HepG2 (cell line): ENCODE results near the gene RAD9A.

Source experiments
- ETS1 ChIP-seq: sonication (generic); formaldehyde crosslinking; IDR thresholded peaks from 2 replicates; pipeline ENCODE4 v1.4.0; 2020; ENCODE audit warnings: missing genetic modification reagents
- POLR2A ChIP-seq, 2 experiments: IDR thresholded peaks; 2 replicates each; pipeline ENCODE4 v1.6.1; 2011; ENCODE audit warnings: low read depth in 2 of 2, low read length in 2 of 2, mild to moderate bottlenecking in 1 of 2, moderate library complexity in 1 of 2; ENCODE audit not compliant: insufficient read depth in 1 of 2
- POLR2AphosphoS5 ChIP-seq: IDR thresholded peaks from 2 replicates; pipeline ENCODE4 v1.6.1; 2012; ENCODE audit warnings: low read depth, low read length
- SRF ChIP-seq: IDR thresholded peaks from 2 replicates; pipeline ENCODE4 v1.6.1; 2011; ENCODE audit warnings: mild to moderate bottlenecking, low read depth, low read length, moderate library complexity
- TCF7L2 ChIP-seq: IDR thresholded peaks from 2 replicates; pipeline ENCODE4 v1.6.1; 2011; ENCODE audit warnings: mild to moderate bottlenecking, low read depth, low read length, moderate library complexity

GRCh38 chr11:67445515-67445914 is 53.7 kb downstream of the RAD9A start:
- TF ChIP-seq POLR2A (IDR thresholded peaks at IDR 0.05; ENCODE audit: insufficient read depth in 1 of 2, low read depth in 2 of 2, low read length in 2 of 2) (no peak), SRF (no peak), TCF7L2 (no peak), ETS1 (CRISPR knock-in tag) (no peak), POLR2AphosphoS5 (no peak)
